GM12873 (cell line): Measurements from ENCODE around the gene CCL25.

Experiments
- CTCF ChIP-seq: IDR thresholded peaks from 2 replicates; pipeline ENCODE4 v1.5.1; 2012; ENCODE audit warnings: low read depth, mild to moderate bottlenecking, moderate library complexity, low read length, control low read depth; ENCODE audit not compliant: insufficient read depth; ENCODE audit errors: missing control alignments

Gene CCL25

GRCh38 chr19:8089664-8090601 is 37.4 kb downstream of the CCL25 start:
- no peak for TF ChIP-seq CTCF

GRCh38 chr19:8090950-8091349 is 38.4 kb downstream of the CCL25 start:
- no peak for TF ChIP-seq CTCF

GRCh38 chr19:8093740-8094139 is 41.2 kb downstream of the CCL25 start:
- no peak for TF ChIP-seq CTCF

GRCh38 chr19:8094336-8094735 is 41.8 kb downstream of the CCL25 start:
- TF ChIP-seq CTCF: no peak

GRCh38 chr19:8095354-8095886 is 42.9 kb downstream of the CCL25 start:
- no peak for TF ChIP-seq CTCF

- TF ChIP-seq CTCF: peak; percentile 46
These were observed 43.5 kb downstream of the CCL25 start for GRCh38 chr19:8096071-8096470.

GRCh38 chr19:8097198-8097597 is 44.6 kb downstream of the CCL25 start:
- TF ChIP-seq CTCF: no peak
